Activated T-cell treated with anti-CD3 and anti-CD28 coated beads, Interleukin-2, amount 50 U/mL, for 48 hours (primary cell): ENCODE data around the gene TEAD1.

Source experiments
- DNase-seq, 2 experiments: peaks; one replicate each; pipeline ENCODE4 v3.0.0-alpha.2; 2020

TEAD1 gene

DNA sequence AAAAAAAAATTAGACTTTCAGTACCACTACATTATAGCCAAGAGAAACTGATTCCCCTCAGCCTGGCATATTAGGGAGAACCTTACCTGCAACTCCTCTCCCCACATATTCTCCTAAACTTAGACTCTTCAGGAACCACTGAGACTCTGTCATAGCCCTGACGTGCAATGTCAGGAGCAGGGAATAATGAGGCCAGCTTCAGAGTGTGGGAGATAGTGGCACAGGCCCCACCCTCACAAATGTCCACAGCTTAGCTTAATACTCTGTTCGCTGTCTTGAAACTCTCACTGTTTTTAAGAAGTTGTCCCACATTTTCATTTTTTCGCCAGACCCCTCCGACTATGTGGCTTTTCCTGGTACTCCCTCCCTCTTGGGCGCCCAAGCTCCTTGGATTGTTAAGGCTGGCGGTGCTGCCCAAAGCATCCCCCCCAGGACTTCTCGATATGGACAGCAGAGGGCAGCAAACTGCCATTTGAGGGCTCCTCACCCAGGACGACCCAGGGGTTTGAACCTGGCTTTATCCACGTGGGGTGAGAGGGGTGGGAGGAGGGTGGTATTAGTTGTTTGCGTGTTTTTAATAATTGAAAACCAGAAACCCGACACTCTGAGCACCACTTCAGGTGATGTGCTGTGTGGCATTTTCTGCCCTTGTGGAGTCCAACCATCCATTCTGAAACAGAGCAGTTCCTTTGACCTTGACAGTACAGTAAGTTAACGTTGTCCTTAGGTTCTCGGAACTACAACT, 289.7 kb downstream of the TEAD1 start:
- DNase-seq, result peak; percentile 78

DNA sequence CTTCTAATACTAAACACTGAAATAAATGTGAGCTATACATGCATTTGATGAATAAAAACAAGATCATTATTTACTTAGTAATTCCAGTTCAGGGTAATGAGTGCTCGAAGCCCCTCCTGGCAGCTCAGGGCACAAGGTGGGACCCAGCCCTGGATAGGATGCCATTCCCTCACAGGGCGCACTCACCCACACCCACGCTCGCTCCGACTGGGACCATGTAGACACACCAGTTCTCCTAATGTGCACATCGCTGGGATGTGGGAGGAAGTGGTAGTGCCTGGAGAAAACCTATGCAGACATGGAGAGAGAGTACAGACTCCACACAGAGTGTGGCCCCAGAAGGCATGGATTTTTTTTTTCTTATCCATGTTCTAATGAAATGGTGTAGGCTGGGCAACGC, 290.4 kb downstream of the TEAD1 start:
- no peak for DNase-seq

DNA sequence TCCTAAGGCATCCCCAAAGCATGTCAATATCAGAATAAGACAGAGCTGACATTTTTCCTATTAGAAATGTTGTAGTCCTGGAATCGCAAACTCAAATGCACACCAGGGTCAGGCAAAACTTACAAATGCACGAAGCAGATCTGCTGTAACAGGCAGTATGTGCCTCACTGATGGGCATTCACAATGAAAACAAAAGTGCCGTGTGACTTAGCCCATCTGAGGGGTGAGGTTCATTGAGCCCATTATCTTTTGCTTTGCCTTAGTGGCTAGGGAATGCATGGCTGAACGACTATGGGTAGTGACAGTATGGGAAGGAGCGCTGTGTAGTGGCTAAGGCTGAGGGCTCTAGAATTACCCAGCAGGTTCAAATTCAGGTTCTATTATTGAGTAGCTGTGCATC, 291.8 kb downstream of the TEAD1 start:
- DNase-seq, result no peak

GRCh38 chr11:12968101-12968500, 293.9 kb downstream of the TEAD1 start:
- no peak for DNase-seq

DNA sequence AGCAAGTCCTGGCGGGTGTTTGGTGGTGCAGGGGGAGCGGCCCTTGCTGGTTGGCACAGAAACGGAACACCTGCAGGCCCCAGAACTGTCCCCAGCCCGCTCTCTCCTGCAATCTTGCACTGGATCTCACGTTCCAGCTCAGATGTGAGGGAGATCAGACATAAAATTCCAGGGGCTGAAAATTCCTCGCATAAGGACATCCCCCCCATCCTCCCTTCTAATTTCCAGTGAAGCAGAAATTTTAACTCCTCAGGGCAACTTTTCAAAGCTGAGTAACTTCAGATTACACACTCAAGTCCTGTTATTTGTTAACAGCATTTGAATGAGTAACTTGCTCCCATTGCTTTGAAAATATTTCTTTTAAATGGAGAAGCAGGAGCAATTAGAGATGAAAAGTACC, 294.6 kb downstream of the TEAD1 start:
- DNase-seq, result no peak

DNA sequence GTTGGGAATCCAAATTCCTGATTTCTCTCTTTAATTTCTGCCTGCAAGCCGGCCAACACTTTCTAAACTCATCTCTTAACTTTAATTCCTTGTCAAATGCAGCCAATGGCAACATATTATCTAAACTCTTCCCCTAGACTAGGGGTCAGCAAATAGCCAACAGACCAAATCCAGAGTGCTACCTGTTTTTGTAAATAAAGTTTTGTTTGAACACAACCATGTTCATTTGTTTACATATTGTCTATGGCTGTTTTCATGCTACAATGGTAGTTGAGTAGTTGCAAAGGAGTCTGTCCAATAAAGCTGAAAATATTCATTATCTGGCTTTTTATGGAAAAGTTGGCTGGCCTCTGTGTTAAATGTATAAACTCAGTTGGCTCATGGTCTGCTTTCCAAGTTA, 297.7 kb downstream of the TEAD1 start:
- no peak for DNase-seq

DNA sequence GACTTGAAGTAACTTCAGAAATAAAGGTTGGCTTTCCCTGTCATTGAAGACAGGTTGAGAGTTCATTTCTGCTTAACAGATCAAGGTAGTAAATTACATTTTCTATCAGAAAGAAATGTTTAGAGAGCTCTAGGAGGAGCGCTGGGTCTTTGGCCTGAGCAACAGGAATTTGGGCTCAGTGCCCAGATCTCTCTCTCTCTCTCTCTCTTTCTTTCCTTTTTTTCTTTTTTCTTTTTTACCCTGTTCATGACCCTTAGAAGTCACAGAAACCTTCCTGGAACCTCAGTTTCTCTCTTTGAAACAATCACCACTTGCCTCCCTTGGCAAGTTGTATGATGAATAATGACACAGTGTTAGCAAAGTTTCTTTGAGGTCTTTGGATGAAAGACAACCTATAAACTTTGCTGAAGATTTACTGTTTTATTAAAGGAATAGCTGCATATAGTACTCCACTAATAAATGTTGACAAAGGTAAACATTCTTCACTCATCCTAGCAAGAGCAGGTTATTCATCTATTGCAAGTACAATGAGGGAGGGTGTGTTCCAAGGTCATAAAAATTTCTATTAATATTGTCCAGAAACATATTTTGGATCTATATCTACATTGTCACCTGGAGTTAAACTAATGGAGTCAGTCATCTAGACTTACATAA, 299.4 kb downstream of the TEAD1 start:
- DNase-seq, result no peak

DNA sequence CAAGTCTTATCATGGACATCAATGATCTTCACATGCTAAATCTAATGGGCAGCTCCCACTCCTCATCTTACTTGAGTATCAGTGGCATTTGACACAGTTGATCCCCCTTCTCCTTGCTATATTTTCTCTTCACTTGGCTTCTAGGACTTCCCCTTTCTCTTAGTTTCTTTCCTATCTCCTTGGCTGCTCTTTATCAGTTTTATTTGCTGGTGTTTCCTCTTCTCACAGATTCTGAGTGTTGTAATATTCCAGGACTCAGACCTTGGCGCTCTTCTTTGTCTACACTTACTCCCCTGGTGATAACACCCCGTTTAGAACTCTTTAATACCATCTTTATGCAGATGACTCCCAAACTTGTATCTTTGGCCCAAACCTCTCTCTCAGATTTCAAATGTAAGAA, 301.0 kb downstream of the TEAD1 start:
- no peak for DNase-seq

DNA sequence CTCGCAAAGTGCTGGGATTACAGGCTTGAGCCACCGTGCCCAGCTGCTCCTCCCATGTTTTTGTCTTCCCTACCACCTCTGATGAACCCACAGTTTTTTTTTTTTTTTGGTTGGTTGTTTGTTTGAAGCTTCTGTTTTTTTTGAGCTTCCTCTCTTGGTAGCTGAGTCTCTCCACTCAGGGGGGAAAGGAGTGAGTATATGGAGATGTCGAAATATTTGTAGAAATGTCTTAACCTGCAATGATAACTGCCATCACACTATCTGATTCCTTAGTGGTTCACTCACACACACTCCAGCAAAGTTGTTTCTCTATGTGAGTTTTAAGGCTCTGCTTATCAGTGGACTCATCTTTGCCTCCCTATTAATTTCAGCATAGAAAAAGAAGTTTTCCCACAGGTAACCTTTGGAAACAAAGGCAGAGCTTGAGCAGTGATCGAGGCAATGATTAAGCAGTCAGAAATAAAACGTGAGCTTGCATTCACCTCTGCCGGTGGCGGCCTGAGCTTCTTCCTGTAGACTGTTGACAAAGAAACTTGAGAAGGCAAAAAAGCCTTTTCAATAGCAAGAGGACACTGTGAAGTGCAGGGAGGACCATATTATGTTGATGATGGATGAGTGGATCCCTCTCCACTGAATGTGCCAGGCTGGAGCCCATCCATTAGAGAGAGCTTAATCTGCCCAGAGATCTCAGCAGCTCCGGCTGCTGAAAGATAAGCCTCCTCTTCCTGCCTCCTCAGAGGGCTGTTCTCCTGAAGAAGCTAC, 305.9 kb downstream of the TEAD1 start:
- no peak for DNase-seq

DNA sequence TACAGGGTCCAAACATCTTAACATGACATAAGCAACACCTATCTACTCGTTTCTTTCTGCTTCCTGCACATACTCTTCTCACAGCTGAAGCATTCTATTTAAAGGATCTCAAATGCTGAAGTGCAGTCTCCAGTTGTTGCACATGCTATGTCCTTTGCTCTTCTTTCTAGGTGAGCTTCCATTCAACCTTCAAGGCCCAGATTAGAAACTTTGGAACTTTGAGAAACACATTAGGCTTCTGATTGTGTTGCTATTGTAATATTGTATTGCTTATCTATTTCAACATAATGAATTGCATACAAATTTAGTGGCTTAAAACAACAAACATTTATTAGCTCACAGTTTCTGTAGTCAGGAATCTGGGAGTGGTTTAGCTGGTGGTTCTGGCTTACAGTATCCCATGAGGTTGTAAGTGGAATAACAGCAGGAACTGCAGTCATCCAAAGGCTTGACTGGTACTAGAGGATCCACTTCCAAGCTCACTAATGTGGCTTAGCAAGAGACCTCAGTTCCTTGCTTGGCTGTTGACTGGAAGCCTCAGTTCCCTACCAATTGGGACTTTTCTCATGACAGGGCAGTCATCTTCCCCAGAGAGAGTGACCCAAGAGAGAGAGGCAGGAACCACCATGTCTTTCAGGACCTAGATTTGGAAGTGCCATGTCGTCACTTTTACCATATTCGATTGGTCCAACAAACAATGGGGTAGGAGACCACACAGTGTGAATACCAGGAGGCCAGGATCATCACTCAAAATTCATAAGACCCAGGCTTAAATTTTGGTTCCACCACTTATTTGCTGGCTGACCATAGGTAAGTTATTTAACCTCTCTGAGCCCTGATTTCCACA, 307.7 kb downstream of the TEAD1 start:
- DNase-seq, result no peak

- no peak for DNase-seq
Measured at GRCh38 chr11:12983336-12983735, 309.1 kb downstream of the TEAD1 start.

DNA sequence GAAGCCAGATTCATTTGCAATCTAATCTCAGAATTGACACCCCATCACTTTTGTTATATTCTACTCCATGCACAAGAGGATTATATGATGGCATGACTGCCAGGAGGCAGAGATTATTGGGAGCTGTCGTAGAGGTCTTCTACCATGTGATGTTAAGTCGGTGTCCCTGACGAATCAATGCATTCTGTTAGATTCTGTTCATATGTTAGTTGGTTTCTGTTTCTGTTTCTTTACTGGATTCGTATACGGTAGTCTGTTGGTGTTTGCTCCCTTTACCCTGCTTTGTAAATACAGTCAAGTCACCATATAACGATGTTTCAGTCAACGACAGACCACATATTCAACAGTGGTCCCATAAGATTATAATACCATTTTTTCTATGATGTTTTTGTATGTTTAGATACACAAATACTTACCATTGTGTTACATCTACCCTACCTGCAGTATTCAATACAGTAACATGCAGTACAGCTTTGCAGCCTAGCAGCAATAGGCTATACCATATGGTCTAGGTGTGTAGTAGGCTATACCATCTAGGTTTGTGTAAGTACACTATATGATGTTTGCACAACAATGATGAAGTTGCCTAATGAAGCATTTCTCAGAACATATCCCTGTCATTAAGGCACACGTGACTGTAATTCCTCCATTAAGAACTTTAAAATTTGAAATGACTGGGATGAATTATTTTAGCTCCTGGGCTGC, 312.1 kb downstream of the TEAD1 start:
- no peak for DNase-seq

DNA sequence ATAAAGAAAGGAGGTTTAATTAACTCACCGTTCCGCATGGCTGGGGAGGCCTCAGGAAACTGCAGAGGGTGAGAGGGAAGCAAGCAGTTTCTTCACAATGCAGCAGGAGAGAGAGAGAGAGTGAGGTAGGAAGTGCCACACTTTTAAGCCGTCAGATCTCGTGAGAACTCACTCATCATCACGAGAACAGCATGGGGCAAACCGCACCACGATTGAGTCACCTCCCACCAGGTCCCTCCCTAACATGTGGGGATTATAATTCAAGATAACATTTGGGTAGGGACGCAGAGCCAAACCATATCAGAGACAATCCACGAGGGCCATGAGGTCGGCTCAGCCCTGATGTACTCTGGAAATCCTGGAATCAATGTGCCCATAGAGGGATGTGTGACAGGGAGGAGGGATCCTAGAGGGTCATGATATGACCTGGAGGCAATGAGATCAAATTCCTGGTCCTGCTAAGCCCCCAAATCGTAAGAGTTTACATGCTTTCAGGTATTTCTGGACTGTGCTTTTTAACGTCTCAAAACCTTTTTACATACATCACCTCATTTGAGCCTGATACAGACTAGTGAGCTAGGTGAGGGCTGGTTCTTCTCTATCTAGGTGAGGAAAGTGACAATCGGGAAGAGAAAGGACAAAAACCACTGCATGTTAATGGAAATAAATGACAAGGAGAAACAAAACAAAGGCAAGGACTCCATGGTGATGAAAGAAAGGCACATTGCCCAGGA, 315.4 kb downstream of the TEAD1 start:
- no peak for DNase-seq

- DNase-seq, result no peak
Measured at GRCh38 chr11:12990162-12990480, 315.9 kb downstream of the TEAD1 start.

DNA sequence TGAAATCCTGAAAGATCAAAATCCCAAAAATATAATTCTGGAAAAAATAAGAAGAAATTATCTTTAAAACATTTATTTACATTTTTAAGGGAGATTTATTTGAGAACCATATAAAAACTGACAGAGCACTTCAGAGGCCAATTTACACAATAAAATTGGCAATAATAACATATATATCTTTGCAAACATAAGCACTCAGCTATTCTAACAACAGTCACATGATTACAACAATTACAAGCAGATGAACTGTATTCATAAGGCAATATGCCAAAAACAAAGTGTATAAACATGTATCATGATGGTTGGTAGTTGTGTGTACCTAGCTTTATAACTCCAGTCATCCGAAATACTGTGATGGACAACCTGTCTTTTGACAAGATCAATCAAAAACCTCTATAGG, 317.2 kb downstream of the TEAD1 start:
- DNase-seq, result no peak

- DNase-seq, result no peak
Measured at GRCh38 chr11:12993626-12994025, 319.4 kb downstream of the TEAD1 start.
